Chondrocyte (in vitro differentiated cells): ENCODE data around the gene POU2F1. TPM values are rescaled to one million over a fixed set of nuclear protein-coding genes. Genes with fewer than 3 reads are reported as not detected.

Experiments used
- DNase-seq: peaks from one replicate; pipeline ENCODE4 v3.0.0; 2021; ENCODE audit warnings: mixed read lengths, low spot score
- H3K27ac Mint-ChIP-seq: one replicate; pipeline ENCODE4 v1.8.0; 2021; ENCODE audit warnings: mild to moderate bottlenecking, moderate library complexity, mixed read lengths; ENCODE audit not compliant: unreplicated experiment
- H3K27me3 Mint-ChIP-seq: 2 replicates; pipeline ENCODE4 v1.8.0; 2021; ENCODE audit warnings: low read depth, mixed read lengths
- H3K36me3 Mint-ChIP-seq: 2 replicates; pipeline ENCODE4 v1.8.0; 2021; ENCODE audit warnings: low read depth, mixed read lengths
- H3K4me1 Mint-ChIP-seq: 2 replicates; pipeline ENCODE4 v1.8.0; 2021; ENCODE audit warnings: low read depth, mild to moderate bottlenecking, mixed read lengths
- H3K4me3 Mint-ChIP-seq: one replicate; pipeline ENCODE4 v1.8.0; 2021; ENCODE audit warnings: mild to moderate bottlenecking, moderate library complexity, mixed read lengths; ENCODE audit not compliant: unreplicated experiment
- H3K9me3 Mint-ChIP-seq: 2 replicates; pipeline ENCODE4 v1.8.0; 2021; ENCODE audit warnings: low read depth, mixed read lengths
- total RNA-seq: library from RNA; stranded (reverse); gene quantifications from 3 replicates; pipeline ENCODE4 v1.2.1, GENCODE V29; 2021
- TF ChIP-seq, protein P1 (sequence below): fragments of 200-600 bp; sonication (generic); IDR thresholded peaks from 2 replicates; pipeline ENCODE4 v1.5.0; 2021; ENCODE audit warnings: antibody characterized with exemption, mild to moderate bottlenecking, moderate library complexity

The POU2F1 gene
- total RNA-seq, 1 donor from 2014 or later: 13.2 TPM

- H3K9me3 Mint-ChIP-seq: no peaks in the 10 kb centered on the region
- H3K4me3 Mint-ChIP-seq: no peak overlapping the region
- H3K36me3 Mint-ChIP-seq: no peaks in the 10 kb centered on the region
- no peak overlapping the region for H3K27ac Mint-ChIP-seq
- H3K27me3 Mint-ChIP-seq: no peaks in the 10 kb centered on the region
- peaks cover 26% of the 10 kb centered on the region for H3K4me1 Mint-ChIP-seq
- TF ChIP-seq, protein P1, sequence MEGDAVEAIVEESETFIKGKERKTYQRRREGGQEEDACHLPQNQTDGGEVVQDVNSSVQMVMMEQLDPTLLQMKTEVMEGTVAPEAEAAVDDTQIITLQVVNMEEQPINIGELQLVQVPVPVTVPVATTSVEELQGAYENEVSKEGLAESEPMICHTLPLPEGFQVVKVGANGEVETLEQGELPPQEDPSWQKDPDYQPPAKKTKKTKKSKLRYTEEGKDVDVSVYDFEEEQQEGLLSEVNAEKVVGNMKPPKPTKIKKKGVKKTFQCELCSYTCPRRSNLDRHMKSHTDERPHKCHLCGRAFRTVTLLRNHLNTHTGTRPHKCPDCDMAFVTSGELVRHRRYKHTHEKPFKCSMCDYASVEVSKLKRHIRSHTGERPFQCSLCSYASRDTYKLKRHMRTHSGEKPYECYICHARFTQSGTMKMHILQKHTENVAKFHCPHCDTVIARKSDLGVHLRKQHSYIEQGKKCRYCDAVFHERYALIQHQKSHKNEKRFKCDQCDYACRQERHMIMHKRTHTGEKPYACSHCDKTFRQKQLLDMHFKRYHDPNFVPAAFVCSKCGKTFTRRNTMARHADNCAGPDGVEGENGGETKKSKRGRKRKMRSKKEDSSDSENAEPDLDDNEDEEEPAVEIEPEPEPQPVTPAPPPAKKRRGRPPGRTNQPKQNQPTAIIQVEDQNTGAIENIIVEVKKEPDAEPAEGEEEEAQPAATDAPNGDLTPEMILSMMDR: no peak
- DNase-seq: no peak
These were observed 29.9 kb upstream of the POU2F1 start for GRCh38 chr1:167190747-167191237.

DNA sequence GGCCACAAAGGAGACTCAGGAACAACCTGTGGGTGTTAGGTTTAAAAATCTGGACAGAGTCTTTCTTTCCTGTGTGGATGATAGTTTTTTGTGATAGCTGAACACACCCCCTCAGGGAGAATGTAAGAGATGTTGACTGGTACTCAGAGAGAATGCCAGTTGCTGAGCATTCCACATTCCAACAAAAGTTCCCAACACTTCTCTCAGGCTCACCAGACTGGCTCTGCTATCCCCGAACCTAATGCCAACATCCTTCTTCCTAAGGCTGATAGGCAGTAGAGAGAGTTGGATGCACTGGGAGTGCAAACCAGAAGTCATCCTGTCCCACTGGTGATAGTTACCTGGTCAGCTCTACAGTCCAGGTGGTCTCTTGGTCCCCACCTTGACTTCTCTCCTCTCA lies 28.7 kb upstream of the POU2F1 start:
- no peak overlapping the region for H3K27ac Mint-ChIP-seq
- no peaks in the 10 kb centered on the region for H3K9me3 Mint-ChIP-seq
- H3K4me3 Mint-ChIP-seq: no peak overlapping the region
- no peak for DNase-seq
- peaks cover 32% of the 10 kb centered on the region for H3K4me1 Mint-ChIP-seq
- TF ChIP-seq, protein P1: no peak
- no peaks in the 10 kb centered on the region for H3K36me3 Mint-ChIP-seq
- no peaks in the 10 kb centered on the region for H3K27me3 Mint-ChIP-seq

DNA sequence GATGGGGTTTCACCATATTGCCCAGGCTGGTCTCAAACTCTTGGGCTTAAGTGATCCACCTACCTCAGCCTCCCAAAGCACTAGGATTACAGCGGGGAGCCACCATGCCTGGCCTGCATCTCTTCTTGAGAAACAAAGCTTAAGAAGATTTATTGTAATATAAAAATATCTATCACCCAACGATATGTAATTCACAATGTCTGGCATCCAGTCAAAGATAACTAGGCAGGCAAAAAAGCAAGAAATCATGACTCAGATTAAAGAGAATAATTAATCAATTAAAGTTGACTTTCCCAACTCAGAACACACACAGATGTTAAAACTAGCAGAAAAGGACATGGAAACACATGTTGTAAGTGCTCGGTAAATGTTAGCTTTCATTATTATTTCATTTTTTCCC lies 26.5 kb upstream of the POU2F1 start:
- Mint-ChIP-seq H3K9me3 (no peaks in the 10 kb centered on the region), H3K27ac (no peak overlapping the region), H3K4me1 (peaks cover 47% of the 10 kb centered on the region), H3K36me3 (no peaks in the 10 kb centered on the region), H3K4me3 (no peak overlapping the region), H3K27me3 (no peaks in the 10 kb centered on the region)
- no peak for DNase-seq
- TF ChIP-seq, protein P1: no peak

DNA sequence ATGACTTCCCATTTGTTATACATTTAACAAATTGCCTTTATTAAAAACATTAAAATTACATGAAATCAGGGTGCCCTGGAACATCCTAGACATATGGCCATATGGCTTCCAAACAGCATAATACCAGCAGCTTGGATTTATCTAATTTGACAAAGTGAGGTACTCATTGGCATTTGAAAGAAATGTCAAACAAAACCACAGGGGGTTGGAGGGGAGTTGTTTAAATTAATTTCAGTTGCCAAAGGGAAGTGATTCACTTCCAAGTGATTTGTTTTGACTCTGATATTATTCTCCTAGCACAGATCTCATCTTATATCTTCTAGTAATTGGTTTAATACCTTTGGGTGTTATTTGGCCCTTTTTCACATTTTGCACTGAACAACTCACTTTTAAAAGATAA lies 24.5 kb upstream of the POU2F1 start:
- H3K27me3 Mint-ChIP-seq: no peaks in the 10 kb centered on the region
- no peak overlapping the region for H3K27ac Mint-ChIP-seq
- no peak overlapping the region for H3K4me3 Mint-ChIP-seq
- no peaks in the 10 kb centered on the region for H3K36me3 Mint-ChIP-seq
- H3K4me1 Mint-ChIP-seq: peaks cover 51% of the 10 kb centered on the region
- TF ChIP-seq, protein P1: no peak
- H3K9me3 Mint-ChIP-seq: no peaks in the 10 kb centered on the region
- no peak for DNase-seq

- TF ChIP-seq, protein P1: no peak
- no peaks in the 10 kb centered on the region for H3K9me3 Mint-ChIP-seq
- no peaks in the 10 kb centered on the region for H3K27me3 Mint-ChIP-seq
- no peaks in the 10 kb centered on the region for H3K36me3 Mint-ChIP-seq
- H3K27ac Mint-ChIP-seq: no peak overlapping the region
- peaks cover 45% of the 10 kb centered on the region for H3K4me1 Mint-ChIP-seq
- DNase-seq: no peak
- H3K4me3 Mint-ChIP-seq: no peak overlapping the region
These were observed 23.4 kb upstream of the POU2F1 start for GRCh38 chr1:167197236-167197635.
